ENCODE data around the gene CCBE1. TPM values are rescaled to one million over a fixed set of nuclear protein-coding genes. Genes with fewer than 3 reads are reported as not detected.

The CCBE1 gene
- total RNA-seq, 4 donors from 2014 or later = 1.5 to 10.9 (median 4.6) TPM

GRCh38 chr18:59566533-59566971 is 130.7 kb downstream of the CCBE1 start:
- Histone ChIP-seq H3K27me3 (no peaks in the 10 kb centered on the region), H3K4me3 (no peak overlapping the region), H3K9me3 (no peaks in the 10 kb centered on the region), H3K36me3 (no peaks in the 10 kb centered on the region), H3K27ac (peak overlapping the region; percentile 52 to 60), H3K4me1 (peaks cover 4 to 6% of the 10 kb centered on the region in 2 donors)
- TF ChIP-seq POLR2A (IDR thresholded peaks at IDR 0.05) (no peak), CTCF (IDR thresholded peaks at IDR 0.05) (no peak)
- peak; percentile 65 to 70 for DNase-seq
- intact Hi-C loops (cut with DNase I; ENCODE audit: low total_unique reads) = no loop called here

- TF ChIP-seq POLR2A (IDR thresholded peaks at IDR 0.05) (no peak), CTCF (IDR thresholded peaks at IDR 0.05) (no peak)
- no peak overlapping the region for H3K4me3 ChIP-seq
- intact Hi-C loops (cut with DNase I; ENCODE audit: low total_unique reads) = no loop called here
- H3K27ac ChIP-seq = peak overlapping the region in 1 of 2 donors; percentile 52
- no peaks in the 10 kb centered on the region for H3K27me3 ChIP-seq
- H3K9me3 ChIP-seq = no peaks in the 10 kb centered on the region
- no peak for DNase-seq
- peaks cover 4 to 6% of the 10 kb centered on the region in 2 donors for H3K4me1 ChIP-seq
- H3K36me3 ChIP-seq = no peaks in the 10 kb centered on the region
Observed at GRCh38 chr18:59565957-59566356, 131.3 kb downstream of the CCBE1 start.

GRCh38 chr18:59564561-59564960 is 132.7 kb downstream of the CCBE1 start:
- intact Hi-C loops (cut with DNase I; ENCODE audit: low total_unique reads) = no loop called here
- Histone ChIP-seq H3K27ac (no peak overlapping the region), H3K36me3 (no peaks in the 10 kb centered on the region), H3K27me3 (no peaks in the 10 kb centered on the region), H3K4me1 (peaks cover 4 to 6% of the 10 kb centered on the region in 2 donors), H3K4me3 (no peak overlapping the region), H3K9me3 (no peaks in the 10 kb centered on the region)
- DNase-seq = no peak
- no peak for TF ChIP-seq CTCF (IDR thresholded peaks at IDR 0.05)
- TF ChIP-seq POLR2A (IDR thresholded peaks at IDR 0.05) = no peak

- H3K9me3 ChIP-seq = no peaks in the 10 kb centered on the region
- intact Hi-C loops (cut with DNase I; ENCODE audit: low total_unique reads) = no loop called here
- H3K27me3 ChIP-seq = no peaks in the 10 kb centered on the region
- DNase-seq = no peak
- no peak for TF ChIP-seq POLR2A (IDR thresholded peaks at IDR 0.05)
- TF ChIP-seq CTCF (IDR thresholded peaks at IDR 0.05) = no peak
- no peak overlapping the region for H3K27ac ChIP-seq
- H3K36me3 ChIP-seq = no peaks in the 10 kb centered on the region
- H3K4me1 ChIP-seq = peaks cover 0 to 6% of the 10 kb centered on the region in 2 donors
- H3K4me3 ChIP-seq = no peak overlapping the region
Observed at GRCh38 chr18:59563176-59563785, 133.9 kb downstream of the CCBE1 start.

GRCh38 chr18:59562751-59563150 is 134.5 kb downstream of the CCBE1 start:
- Histone ChIP-seq H3K4me3 (no peak overlapping the region), H3K36me3 (no peaks in the 10 kb centered on the region), H3K9me3 (no peaks in the 10 kb centered on the region), H3K27me3 (no peaks in the 10 kb centered on the region), H3K27ac (no peak overlapping the region), H3K4me1 (peaks cover 0 to 4% of the 10 kb centered on the region in 2 donors)
- intact Hi-C loops (cut with DNase I; ENCODE audit: low total_unique reads) = no loop called here
- TF ChIP-seq POLR2A (IDR thresholded peaks at IDR 0.05) (no peak), CTCF (IDR thresholded peaks at IDR 0.05) (no peak)
- no peak for DNase-seq

All from uterus (tissue), 4 donors.